Prostate gland (tissue), 2 donors: Measurements from ENCODE around the gene COMMD4.

Experiments
- POLR2A ChIP-seq: fragments of 450-650 bp; IDR thresholded peaks from one replicate; pipeline ENCODE4 v1.6.1; 2016; ENCODE audit warnings: antibody characterized with exemption, mild to moderate bottlenecking
- TF ChIP-seq, protein P1 (sequence below), 4 experiments: fragments of 200-600 bp in 2 of 4; fragments of 450-650 bp in 2 of 4; sonication (generic) in 2 of 4; IDR thresholded peaks; 1 replicate in 3 of 4; 2 replicates in 1 of 4; pipeline ENCODE4 v1.5.1; 2016 to 2019; ENCODE audit warnings: antibody characterized with exemption in 4 of 4, mild to moderate bottlenecking in 2 of 4, moderate library complexity in 2 of 4

- TF ChIP-seq, protein P1, sequence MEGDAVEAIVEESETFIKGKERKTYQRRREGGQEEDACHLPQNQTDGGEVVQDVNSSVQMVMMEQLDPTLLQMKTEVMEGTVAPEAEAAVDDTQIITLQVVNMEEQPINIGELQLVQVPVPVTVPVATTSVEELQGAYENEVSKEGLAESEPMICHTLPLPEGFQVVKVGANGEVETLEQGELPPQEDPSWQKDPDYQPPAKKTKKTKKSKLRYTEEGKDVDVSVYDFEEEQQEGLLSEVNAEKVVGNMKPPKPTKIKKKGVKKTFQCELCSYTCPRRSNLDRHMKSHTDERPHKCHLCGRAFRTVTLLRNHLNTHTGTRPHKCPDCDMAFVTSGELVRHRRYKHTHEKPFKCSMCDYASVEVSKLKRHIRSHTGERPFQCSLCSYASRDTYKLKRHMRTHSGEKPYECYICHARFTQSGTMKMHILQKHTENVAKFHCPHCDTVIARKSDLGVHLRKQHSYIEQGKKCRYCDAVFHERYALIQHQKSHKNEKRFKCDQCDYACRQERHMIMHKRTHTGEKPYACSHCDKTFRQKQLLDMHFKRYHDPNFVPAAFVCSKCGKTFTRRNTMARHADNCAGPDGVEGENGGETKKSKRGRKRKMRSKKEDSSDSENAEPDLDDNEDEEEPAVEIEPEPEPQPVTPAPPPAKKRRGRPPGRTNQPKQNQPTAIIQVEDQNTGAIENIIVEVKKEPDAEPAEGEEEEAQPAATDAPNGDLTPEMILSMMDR (IDR thresholded peaks at IDR 0.05): no peak
- no peak for TF ChIP-seq POLR2A
These were observed 554 bp upstream of the COMMD4 start for GRCh38 chr15:75335313-75335704.
